DMS153 treated with DMSO at 0.1 percent for 48 hours (cell line): ENCODE data around the gene NAGLU.

Source experiments
- DNase-seq: peaks from one replicate; lab custom pipeline; 2025; ENCODE audit not compliant: unreplicated experiment; lab: John Stamatoyannopoulos, UW

The NAGLU gene

GRCh38 chr17:42563143-42563509, 27.1 kb downstream of the NAGLU start:
- DNase-seq, result no peak

GRCh38 chr17:42563543-42563942, 27.5 kb downstream of the NAGLU start:
- DNase-seq, result no peak

GRCh38 chr17:42563950-42564349, 27.9 kb downstream of the NAGLU start:
- DNase-seq, result no peak

GRCh38 chr17:42564815-42565522, 28.9 kb downstream of the NAGLU start:
- DNase-seq, result no peak

GRCh38 chr17:42565523-42566214, 29.6 kb downstream of the NAGLU start:
- no peak for DNase-seq

- no peak for DNase-seq
Observed at GRCh38 chr17:42566215-42566882, 30.3 kb downstream of the NAGLU start.

GRCh38 chr17:42566883-42567573, 31.0 kb downstream of the NAGLU start, which contains the start of gene MLX:
Gene MLX (plus strand): TSS chr17:42567100. CDS start chr17:42567125, 25 bp downstream.
- peak; percentile 89 for DNase-seq

- DNase-seq, result no peak
Observed at GRCh38 chr17:42568341-42569111, 32.5 kb downstream of the NAGLU start.

- no peak for DNase-seq
Observed at GRCh38 chr17:42571435-42572225, 35.6 kb downstream of the NAGLU start.

- DNase-seq, result no peak
Observed at GRCh38 chr17:42573095-42573494, 37.1 kb downstream of the NAGLU start.

GRCh38 chr17:42574463-42574862, 38.4 kb downstream of the NAGLU start:
- DNase-seq, result no peak

- no peak for DNase-seq
Observed at GRCh38 chr17:42577140-42577531, 41.1 kb downstream of the NAGLU start.

GRCh38 chr17:42577532-42578281, 41.7 kb downstream of the NAGLU start, which contains the start of gene PSMC3IP:
Gene PSMC3IP (minus strand): TSS chr17:42577729. CDS start chr17:42577686, 43 bp downstream.
- peak; percentile 93 for DNase-seq

GRCh38 chr17:42578282-42578869, 42.3 kb downstream of the NAGLU start:
- peak; percentile 49 for DNase-seq

GRCh38 chr17:42579794-42580551, 43.9 kb downstream of the NAGLU start:
- no peak for DNase-seq

GRCh38 chr17:42581744-42582270, 45.8 kb downstream of the NAGLU start:
- no peak for DNase-seq

GRCh38 chr17:42584880-42585279, 48.8 kb downstream of the NAGLU start:
- no peak for DNase-seq

- no peak for DNase-seq
Observed at GRCh38 chr17:42585353-42585752, 49.3 kb downstream of the NAGLU start.
